ENCODE results near the gene SHISA9.

GRCh38 chr16:13223666-13224065 lies 322.3 kb downstream of the SHISA9 start:
- TF ChIP-seq CTCF (conservative IDR thresholded peaks at IDR 0.05; ENCODE audit: low read length) = no peak
- TF ChIP-seq EZH2phosphoT487 (IDR thresholded peaks at IDR 0.05; ENCODE audit: borderline replicate concordance) = no peak

All from Loucy (cell line).